WTC11 (cell line): ENCODE data around the gene NFX1. TPM values are rescaled to one million over a fixed set of nuclear protein-coding genes. Genes with fewer than 3 reads are reported as not detected.
"Not testable (repeated sequence)": the region's sequence is repeated elsewhere in the genome, so short reads cannot be mapped to it uniquely, and the experiment has no call there.

ENCODE experiments used
- ATAC-seq: fragments of 200-7000 bp; cut with Tn5 transposase; 2 replicates; pipeline ENCODE4 v1.10.0; 2021; ENCODE audit warnings: mild to moderate bottlenecking, moderate library complexity
- CTCF ChIA-PET: fragments of 300-600 bp; sonication (Branson Sonifier 250); formaldehyde crosslinking; loops from one replicate; lab custom pipeline; 2021; ENCODE audit warnings: antibody characterized with exemption; lab: Charles Lee
- POLR2A ChIA-PET: fragments of 350-600 bp; sonication (Branson Sonifier 250); formaldehyde crosslinking; loops from one replicate; lab custom pipeline; 2021; ENCODE audit warnings: antibody characterized with exemption; lab: Charles Lee
- DNase-seq: peaks from one replicate; pipeline ENCODE4 v3.0.0; 2021; ENCODE audit warnings: low spot score
- H3K27ac Mint-ChIP-seq: 2 replicates; pipeline ENCODE4 v1.8.0; 2021; ENCODE audit warnings: mixed read lengths
- H3K27me3 Mint-ChIP-seq: 2 replicates; pipeline ENCODE4 v1.8.0; 2021; ENCODE audit warnings: low read depth, mild to moderate bottlenecking, moderate library complexity, mixed read lengths
- H3K36me3 Mint-ChIP-seq: 2 replicates; pipeline ENCODE4 v1.8.0; 2021; ENCODE audit warnings: mixed read lengths
- H3K4me1 Mint-ChIP-seq: 2 replicates; pipeline ENCODE4 v1.8.0; 2022; ENCODE audit warnings: mixed read lengths
- H3K4me3 Mint-ChIP-seq: 2 replicates; pipeline ENCODE4 v1.8.0; 2021; ENCODE audit warnings: mild to moderate bottlenecking, moderate library complexity, mixed read lengths
- H3K9me3 Mint-ChIP-seq: 2 replicates; pipeline ENCODE4 v1.8.0; 2021; ENCODE audit warnings: mixed read lengths
- CREB1 ChIP-seq: sonication (generic); formaldehyde crosslinking; IDR thresholded peaks from 2 replicates; pipeline ENCODE4 v1.8.0; 2023; ENCODE audit warnings: mild to moderate bottlenecking, missing genetic modification reagents
- CREM ChIP-seq: sonication (generic); formaldehyde crosslinking; IDR thresholded peaks from 2 replicates; pipeline ENCODE4 v1.8.1; 2022; ENCODE audit warnings: mild to moderate bottlenecking, missing genetic modification reagents, moderate library complexity
- FOXP1 ChIP-seq: sonication (generic); formaldehyde crosslinking; IDR thresholded peaks from 2 replicates; pipeline ENCODE4 v1.8.0; 2022; ENCODE audit warnings: missing genetic modification reagents, mild to moderate bottlenecking, moderate library complexity, borderline replicate concordance
- HMGA2 ChIP-seq: fragments of 250-450 bp; sonication (Bioruptor Pico); IDR thresholded peaks from 2 replicates; pipeline ENCODE4 v1.4.0; 2021; ENCODE audit warnings: mild to moderate bottlenecking, moderate library complexity
- HMGXB4 ChIP-seq: sonication (generic); formaldehyde crosslinking; IDR thresholded peaks from 2 replicates; pipeline ENCODE4 v1.8.1; 2023; ENCODE audit warnings: mild to moderate bottlenecking, moderate library complexity, missing genetic modification reagents
- NFE2L1 ChIP-seq: sonication (generic); formaldehyde crosslinking; IDR thresholded peaks from 2 replicates; pipeline ENCODE4 v1.8.1; 2023; ENCODE audit warnings: missing genetic modification reagents
- NFYB ChIP-seq: sonication (generic); formaldehyde crosslinking; conservative IDR thresholded peaks from 2 replicates; pipeline ENCODE4 v1.8.0; 2022; ENCODE audit warnings: low read depth, missing genetic modification reagents
- NR3C1 ChIP-seq: sonication (generic); formaldehyde crosslinking; conservative IDR thresholded peaks from 2 replicates; pipeline ENCODE4 v1.8.1; 2023; ENCODE audit warnings: low read depth, mild to moderate bottlenecking, missing genetic modification reagents
- PREB ChIP-seq: sonication (generic); formaldehyde crosslinking; IDR thresholded peaks from 2 replicates; pipeline ENCODE4 v1.8.1; 2022; ENCODE audit warnings: mild to moderate bottlenecking, missing genetic modification reagents, moderate library complexity, borderline replicate concordance
- PRRX2 ChIP-seq: fragments of 250-450 bp; sonication (Bioruptor Pico); IDR thresholded peaks from 2 replicates; pipeline ENCODE4 v1.8.0; 2021; ENCODE audit warnings: mild to moderate bottlenecking
- RORB ChIP-seq: fragments of 250-450 bp; sonication (Bioruptor Pico); IDR thresholded peaks from 2 replicates; pipeline ENCODE4 v1.9.0; 2021; ENCODE audit warnings: mild to moderate bottlenecking
- SMAD3 ChIP-seq: sonication (generic); formaldehyde crosslinking; IDR thresholded peaks from 2 replicates; pipeline ENCODE4 v1.8.0; 2022; ENCODE audit warnings: missing genetic modification reagents, mild to moderate bottlenecking, borderline replicate concordance
- TCF7 ChIP-seq: sonication (generic); formaldehyde crosslinking; IDR thresholded peaks from 2 replicates; pipeline ENCODE4 v1.8.0; 2022; ENCODE audit warnings: mild to moderate bottlenecking, low read depth, missing genetic modification reagents, moderate library complexity
- ZNF138 ChIP-seq: sonication (generic); formaldehyde crosslinking; conservative IDR thresholded peaks from 2 replicates; pipeline ENCODE4 v1.8.1; 2022; ENCODE audit warnings: mild to moderate bottlenecking, moderate library complexity, missing genetic modification reagents
- total RNA-seq: library from RNA; stranded (reverse); gene quantifications from 3 replicates; pipeline ENCODE4 v1.2.3, GENCODE V29; 2021
- TF ChIP-seq, protein P1 (sequence below): sonication (generic); formaldehyde crosslinking; IDR thresholded peaks from 2 replicates; pipeline ENCODE4 v1.8.0; 2022; ENCODE audit warnings: mild to moderate bottlenecking, missing genetic modification reagents
- TF ChIP-seq, protein P2 (sequence below): sonication (generic); formaldehyde crosslinking; conservative IDR thresholded peaks from 2 replicates; pipeline ENCODE4 v1.8.1; 2023; ENCODE audit warnings: mild to moderate bottlenecking, low read depth, missing genetic modification reagents, moderate library complexity
- TF ChIP-seq, protein P3 (sequence below): sonication (generic); formaldehyde crosslinking; IDR thresholded peaks from 2 replicates; pipeline ENCODE4 v1.8.0; 2022; ENCODE audit warnings: mild to moderate bottlenecking, missing genetic modification reagents
- TF ChIP-seq, protein P4 (sequence below): fragments of 250-450 bp; sonication (Bioruptor Pico); conservative IDR thresholded peaks from 2 replicates; pipeline ENCODE4 v1.9.0; 2021; ENCODE audit warnings: mild to moderate bottlenecking

The NFX1 gene
- total RNA-seq, 1 experiment from 2014 or later, result 30.9 TPM

DNA sequence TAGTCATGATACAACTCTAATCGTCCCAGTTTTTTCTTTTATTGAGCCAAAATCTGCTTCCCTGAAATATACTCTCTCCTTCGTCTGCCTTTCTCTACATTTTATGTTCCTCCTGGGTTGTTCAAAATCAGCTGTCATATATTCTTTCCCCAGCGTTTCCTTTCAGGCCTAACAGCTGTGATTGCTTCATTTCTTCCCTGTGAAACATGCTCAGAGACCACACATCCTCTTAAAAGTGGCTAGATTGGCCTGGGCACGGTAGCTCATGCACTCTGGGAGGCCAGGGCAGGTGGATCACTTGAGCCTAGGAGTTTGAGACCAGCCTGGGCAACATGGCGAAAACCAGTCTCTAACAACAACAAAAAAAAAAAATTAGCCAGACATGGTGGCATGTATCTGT is 25.1 kb downstream of the NFX1 start:
- DNase-seq (no peak), ATAC-seq (no peak)
- peaks cover 58% of the 10 kb centered on the region for H3K36me3 Mint-ChIP-seq
- H3K27me3 Mint-ChIP-seq, result no peaks in the 10 kb centered on the region
- H3K4me3 Mint-ChIP-seq, result no peak overlapping the region
- TF ChIP-seq, protein P1, sequence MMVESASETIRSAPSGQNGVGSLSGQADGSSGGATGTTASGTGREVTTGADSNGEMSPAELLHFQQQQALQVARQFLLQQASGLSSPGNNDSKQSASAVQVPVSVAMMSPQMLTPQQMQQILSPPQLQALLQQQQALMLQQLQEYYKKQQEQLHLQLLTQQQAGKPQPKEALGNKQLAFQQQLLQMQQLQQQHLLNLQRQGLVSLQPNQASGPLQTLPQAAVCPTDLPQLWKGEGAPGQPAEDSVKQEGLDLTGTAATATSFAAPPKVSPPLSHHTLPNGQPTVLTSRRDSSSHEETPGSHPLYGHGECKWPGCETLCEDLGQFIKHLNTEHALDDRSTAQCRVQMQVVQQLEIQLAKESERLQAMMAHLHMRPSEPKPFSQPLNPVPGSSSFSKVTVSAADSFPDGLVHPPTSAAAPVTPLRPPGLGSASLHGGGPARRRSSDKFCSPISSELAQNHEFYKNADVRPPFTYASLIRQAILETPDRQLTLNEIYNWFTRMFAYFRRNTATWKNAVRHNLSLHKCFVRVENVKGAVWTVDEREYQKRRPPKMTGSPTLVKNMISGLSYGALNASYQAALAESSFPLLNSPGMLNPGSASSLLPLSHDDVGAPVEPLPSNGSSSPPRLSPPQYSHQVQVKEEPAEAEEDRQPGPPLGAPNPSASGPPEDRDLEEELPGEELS (CRISPR knock-in tag), result no peak
- CTCF ChIA-PET, result interaction anchor here (0.7 to 1.2 kb wide), 3 partner anchors 29 to 57 kb away, joined by 3 to 4 read pairs (median 3); partner anchors contain the start of gene BAG1
- H3K27ac Mint-ChIP-seq, result no peak overlapping the region
- POLR2A ChIA-PET, result interaction anchor here (0.7 kb wide), 2 partner anchors 58 to 164 kb away, joined by 3 to 4 read pairs; no protein-coding TSS in a partner anchor
- H3K4me1 Mint-ChIP-seq, result no peaks in the 10 kb centered on the region
- no peaks in the 10 kb centered on the region for H3K9me3 Mint-ChIP-seq

- H3K4me3 Mint-ChIP-seq, H3K27me3 Mint-ChIP-seq, DNase-seq, H3K4me1 Mint-ChIP-seq, POLR2A ChIA-PET, H3K9me3 Mint-ChIP-seq, ATAC-seq, H3K27ac Mint-ChIP-seq: not testable (repeated sequence)
- peaks cover 58% of the 10 kb centered on the region for H3K36me3 Mint-ChIP-seq
- CTCF ChIA-PET, result interaction anchor here (0.6 to 1.2 kb wide), 3 partner anchors 136 to 405 kb away, joined by 4 to 6 read pairs (median 4); no protein-coding TSS in a partner anchor
Measured at GRCh38 chr9:33317136-33317535, 26.8 kb downstream of the NFX1 start.

DNA sequence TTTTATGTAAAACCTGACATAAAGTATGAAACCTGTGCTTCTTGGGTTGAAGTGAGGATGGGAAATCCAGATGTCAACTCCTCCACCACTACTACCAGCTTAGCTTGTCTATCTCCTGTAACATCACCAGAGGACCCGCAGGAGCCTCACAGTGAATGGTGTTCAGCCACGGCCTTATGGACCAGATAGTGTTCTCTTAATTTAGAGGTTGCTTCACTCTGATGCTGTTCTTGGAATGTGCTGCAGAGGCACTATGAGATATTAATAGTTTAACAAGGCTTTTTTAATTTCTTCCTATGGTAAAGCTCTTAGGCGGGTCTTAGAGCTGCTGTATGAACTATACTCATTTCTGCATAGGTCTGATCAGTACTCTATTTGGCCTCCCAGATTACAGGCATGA is 27.9 kb downstream of the NFX1 start:
- Mint-ChIP-seq H3K27me3 (no peaks in the 10 kb centered on the region), H3K9me3 (no peaks in the 10 kb centered on the region), H3K4me3 (no peak overlapping the region), H3K4me1 (no peaks in the 10 kb centered on the region), H3K27ac (no peak overlapping the region), H3K36me3 (peaks cover 58% of the 10 kb centered on the region)
- ChIA-PET CTCF (interaction anchor here (1.2 kb wide), 1 partner anchor 135 kb away, joined by 4 read pairs; no protein-coding TSS in a partner anchor), POLR2A (no interaction called here)
- no peak for DNase-seq
- ATAC-seq, result no peak
- TF ChIP-seq SMAD3 (CRISPR knock-in tag), result no peak
- no peak for TF ChIP-seq PREB (CRISPR knock-in tag)
- no peak for TF ChIP-seq NR3C1
- TF ChIP-seq ZNF138, result no peak
- no peak for TF ChIP-seq NFE2L1 (CRISPR knock-in tag)
- no peak for TF ChIP-seq FOXP1 (CRISPR knock-in tag)
- TF ChIP-seq HMGXB4 (CRISPR knock-in tag), result no peak
- no peak for TF ChIP-seq PRRX2 (CRISPR knock-in tag)
- TF ChIP-seq CREM (CRISPR knock-in tag), result no peak
- TF ChIP-seq, protein P2, sequence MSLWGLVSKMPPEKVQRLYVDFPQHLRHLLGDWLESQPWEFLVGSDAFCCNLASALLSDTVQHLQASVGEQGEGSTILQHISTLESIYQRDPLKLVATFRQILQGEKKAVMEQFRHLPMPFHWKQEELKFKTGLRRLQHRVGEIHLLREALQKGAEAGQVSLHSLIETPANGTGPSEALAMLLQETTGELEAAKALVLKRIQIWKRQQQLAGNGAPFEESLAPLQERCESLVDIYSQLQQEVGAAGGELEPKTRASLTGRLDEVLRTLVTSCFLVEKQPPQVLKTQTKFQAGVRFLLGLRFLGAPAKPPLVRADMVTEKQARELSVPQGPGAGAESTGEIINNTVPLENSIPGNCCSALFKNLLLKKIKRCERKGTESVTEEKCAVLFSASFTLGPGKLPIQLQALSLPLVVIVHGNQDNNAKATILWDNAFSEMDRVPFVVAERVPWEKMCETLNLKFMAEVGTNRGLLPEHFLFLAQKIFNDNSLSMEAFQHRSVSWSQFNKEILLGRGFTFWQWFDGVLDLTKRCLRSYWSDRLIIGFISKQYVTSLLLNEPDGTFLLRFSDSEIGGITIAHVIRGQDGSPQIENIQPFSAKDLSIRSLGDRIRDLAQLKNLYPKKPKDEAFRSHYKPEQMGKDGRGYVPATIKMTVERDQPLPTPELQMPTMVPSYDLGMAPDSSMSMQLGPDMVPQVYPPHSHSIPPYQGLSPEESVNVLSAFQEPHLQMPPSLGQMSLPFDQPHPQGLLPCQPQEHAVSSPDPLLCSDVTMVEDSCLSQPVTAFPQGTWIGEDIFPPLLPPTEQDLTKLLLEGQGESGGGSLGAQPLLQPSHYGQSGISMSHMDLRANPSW, result no peak
- TF ChIP-seq, protein P3, sequence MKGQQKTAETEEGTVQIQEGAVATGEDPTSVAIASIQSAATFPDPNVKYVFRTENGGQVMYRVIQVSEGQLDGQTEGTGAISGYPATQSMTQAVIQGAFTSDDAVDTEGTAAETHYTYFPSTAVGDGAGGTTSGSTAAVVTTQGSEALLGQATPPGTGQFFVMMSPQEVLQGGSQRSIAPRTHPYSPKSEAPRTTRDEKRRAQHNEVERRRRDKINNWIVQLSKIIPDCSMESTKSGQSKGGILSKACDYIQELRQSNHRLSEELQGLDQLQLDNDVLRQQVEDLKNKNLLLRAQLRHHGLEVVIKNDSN, result no peak
- no peak for TF ChIP-seq CREB1 (CRISPR knock-in tag)
- no peak for TF ChIP-seq TCF7
- TF ChIP-seq NFYB, result no peak
- TF ChIP-seq HMGA2, result no peak
- no peak for TF ChIP-seq RORB (CRISPR knock-in tag)
- TF ChIP-seq, protein P4, sequence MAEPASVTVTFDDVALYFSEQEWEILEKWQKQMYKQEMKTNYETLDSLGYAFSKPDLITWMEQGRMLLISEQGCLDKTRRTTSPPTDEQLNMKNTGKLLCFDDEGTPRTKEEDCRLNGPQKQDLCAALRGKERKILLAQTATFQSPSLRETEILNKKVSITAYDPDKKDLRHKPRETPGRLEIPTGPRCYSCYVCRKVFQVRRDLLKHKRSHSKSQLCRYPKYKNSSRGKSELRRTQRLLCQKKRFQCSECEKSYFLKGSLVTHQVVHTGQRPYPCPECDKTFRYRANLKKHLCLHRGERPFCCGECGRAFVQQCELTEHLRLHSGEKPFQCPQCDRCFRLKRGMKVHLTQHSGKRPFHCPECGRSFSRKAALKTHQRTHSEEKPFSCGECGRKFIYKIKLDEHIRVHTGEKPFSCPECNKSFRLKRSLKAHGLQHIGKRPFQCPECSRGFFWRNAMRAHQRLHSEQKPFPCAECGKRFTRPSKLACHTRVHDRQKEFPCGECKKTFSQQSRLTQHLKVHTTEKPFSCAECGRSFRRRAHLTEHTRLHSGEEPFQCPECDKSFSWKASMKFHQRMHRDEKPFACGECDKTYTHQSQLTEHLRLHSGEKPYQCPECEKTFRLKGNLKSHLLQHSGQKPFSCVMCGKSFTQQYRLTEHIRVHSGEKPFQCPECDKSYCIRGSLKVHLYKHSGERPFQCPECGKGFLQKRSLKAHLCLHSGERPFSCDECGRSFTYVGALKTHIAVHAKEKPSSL (CRISPR knock-in tag), result no peak
